Esophagus squamous epithelium (tissue), 4 donors: ENCODE results near the gene LZTR1.

Experiments
- CTCF ChIP-seq, 6 experiments: fragments of 450-650 bp in 4 of 6; fragments of 200-600 bp in 2 of 6; sonication (generic) in 2 of 6; IDR thresholded peaks; one replicate each; pipeline ENCODE4 v1.5.1; 2016 to 2019; ENCODE audit warnings: antibody characterized with exemption in 6 of 6, mild to moderate bottlenecking in 4 of 6, moderate library complexity in 4 of 6
- POLR2A ChIP-seq, 4 donors: fragments of 450-650 bp; IDR thresholded peaks; one replicate each; pipeline ENCODE4 v1.6.1; 2017; ENCODE audit warnings: antibody characterized with exemption in 4 of 4, mild to moderate bottlenecking in 4 of 4, moderate library complexity in 3 of 4

DNA sequence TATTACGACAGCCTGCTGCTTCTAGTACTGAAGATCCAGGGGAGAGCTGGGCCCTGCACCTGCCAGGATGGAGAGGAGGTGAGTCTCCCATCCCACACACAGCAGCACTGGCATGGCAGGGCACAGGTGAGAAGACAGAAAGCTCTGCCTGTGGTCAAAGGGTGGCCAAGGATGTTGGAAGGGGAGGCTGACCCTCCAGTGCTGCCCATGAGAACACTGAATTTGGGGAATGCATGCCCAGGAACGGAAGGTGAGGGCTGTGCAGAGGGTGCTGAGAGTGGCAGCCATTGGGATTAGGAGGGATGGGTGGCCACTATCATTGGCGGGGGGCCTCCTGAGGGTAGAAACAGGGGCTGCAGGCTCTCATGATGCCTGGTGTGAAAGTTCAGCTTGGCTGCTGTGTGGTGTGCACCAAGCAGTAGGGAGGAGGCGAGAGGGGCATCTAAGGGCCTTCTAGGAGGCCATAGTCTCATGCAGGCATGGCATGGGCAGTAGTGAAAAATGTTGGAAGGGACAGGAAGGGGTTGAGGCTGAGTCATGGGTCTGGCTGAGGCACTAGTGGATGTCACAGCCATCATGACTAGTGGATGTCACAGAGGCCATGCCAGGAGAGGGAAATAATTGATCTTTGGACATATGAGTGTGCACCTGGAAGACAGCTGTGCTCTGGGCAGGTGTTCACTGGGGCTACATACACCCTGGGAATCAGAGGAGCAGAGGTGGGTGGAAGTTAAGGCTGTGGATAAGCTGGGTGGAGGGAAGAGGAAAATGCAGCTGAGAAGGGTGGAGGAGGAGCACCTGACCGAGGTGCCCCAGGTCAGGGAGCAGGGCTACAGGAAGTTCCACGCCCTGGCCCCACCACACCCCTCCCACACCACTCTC lies 61.1 kb downstream of the LZTR1 start:
- no peak for TF ChIP-seq CTCF (IDR thresholded peaks at IDR 0.05)
- no peak for TF ChIP-seq POLR2A (IDR thresholded peaks at IDR 0.05)
